ENCODE measurements around the gene FRMPD2.
"Not testable (repeated sequence)": the region's sequence is repeated elsewhere in the genome, so short reads cannot be mapped to it uniquely, and the experiment has no call there.

FRMPD2 gene

GRCh38 chr10:48251152-48251524, 23.4 kb downstream of the FRMPD2 start:
- no peak for DNase-seq (ENCODE audit: low read depth)

DNA sequence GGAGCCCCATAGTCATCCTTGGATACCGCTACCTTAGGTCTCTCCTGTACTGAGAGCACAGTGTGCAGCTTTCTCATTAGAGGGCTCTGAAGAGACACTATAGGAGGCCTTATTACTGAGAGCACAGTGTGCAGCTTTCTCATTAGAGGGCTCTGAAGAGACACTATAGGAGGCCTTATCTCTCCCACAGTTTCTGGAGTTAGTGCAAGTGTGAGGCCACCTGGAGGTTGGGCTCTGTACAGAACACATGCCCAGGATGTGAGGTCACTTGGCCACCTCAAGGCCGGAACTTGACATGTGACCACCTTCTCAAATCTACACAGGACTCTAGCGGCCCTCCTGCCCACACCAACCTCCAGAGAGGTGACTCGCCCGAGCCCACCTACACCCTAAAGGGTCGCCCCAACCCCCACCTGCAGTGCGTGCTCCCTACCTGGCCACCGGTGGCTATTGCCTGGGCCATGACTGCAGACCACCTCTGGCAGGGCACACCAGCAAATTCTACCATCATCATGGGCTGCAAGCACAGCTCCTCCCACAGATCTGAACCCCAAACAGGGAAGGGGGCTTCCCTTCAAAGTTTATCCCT, 24.6 kb downstream of the FRMPD2 start:
- DNase-seq (ENCODE audit: low read depth): no peak

GRCh38 chr10:48249004-48249762, 25.3 kb downstream of the FRMPD2 start:
- no peak for DNase-seq (ENCODE audit: low read depth)

- DNase-seq (ENCODE audit: low read depth): no peak
These were observed 26.0 kb downstream of the FRMPD2 start for GRCh38 chr10:48248462-48248861.

- DNase-seq (ENCODE audit: low read depth): no peak
These were observed 26.8 kb downstream of the FRMPD2 start for GRCh38 chr10:48247680-48248079.

GRCh38 chr10:48246501-48246900, 28.0 kb downstream of the FRMPD2 start:
- DNase-seq (ENCODE audit: low read depth): no peak

DNA sequence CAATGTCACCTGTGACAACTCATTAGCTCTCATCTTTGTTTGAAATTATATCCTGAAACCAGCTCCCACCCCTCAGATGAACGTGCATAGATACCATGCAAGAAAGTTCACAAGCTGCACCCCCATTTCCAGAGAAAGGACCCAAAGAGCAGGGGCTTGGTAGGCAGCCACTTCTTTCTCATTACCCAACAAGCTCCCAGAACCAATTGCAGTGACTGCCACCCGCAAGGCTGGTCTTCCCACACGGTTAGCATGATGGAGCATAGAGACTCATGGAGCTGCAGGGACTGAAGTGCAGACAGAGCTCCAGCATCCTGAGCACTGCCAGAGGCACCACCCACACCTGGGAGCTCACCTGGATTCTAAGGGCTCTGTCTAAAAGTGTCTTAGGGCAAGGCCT, 28.5 kb downstream of the FRMPD2 start:
- DNase-seq (ENCODE audit: low read depth): no peak

- DNase-seq (ENCODE audit: low read depth): not testable (repeated sequence)
These were observed 30.6 kb downstream of the FRMPD2 start for GRCh38 chr10:48243921-48244320.

DNA sequence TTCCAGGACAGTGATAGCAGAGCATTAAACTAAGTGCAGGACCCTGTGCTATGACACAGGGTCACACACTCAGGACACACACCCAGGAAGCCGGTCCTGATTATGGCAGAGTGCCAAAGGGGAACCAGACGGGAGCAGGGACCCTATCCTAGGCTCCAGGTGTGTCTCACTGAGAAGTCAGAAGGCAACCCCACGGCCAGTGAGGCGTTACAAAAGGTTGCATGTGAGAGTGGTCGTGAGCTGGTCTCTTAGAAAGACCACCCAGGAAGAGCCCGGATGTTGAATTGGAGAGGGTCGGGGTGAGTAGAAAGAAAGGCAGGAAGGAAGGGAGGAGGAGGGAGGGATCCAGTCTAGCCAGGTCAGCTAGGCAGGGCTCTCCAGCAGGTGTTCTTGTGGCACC, 31.0 kb downstream of the FRMPD2 start:
- DNase-seq (ENCODE audit: low read depth): no peak

DNA sequence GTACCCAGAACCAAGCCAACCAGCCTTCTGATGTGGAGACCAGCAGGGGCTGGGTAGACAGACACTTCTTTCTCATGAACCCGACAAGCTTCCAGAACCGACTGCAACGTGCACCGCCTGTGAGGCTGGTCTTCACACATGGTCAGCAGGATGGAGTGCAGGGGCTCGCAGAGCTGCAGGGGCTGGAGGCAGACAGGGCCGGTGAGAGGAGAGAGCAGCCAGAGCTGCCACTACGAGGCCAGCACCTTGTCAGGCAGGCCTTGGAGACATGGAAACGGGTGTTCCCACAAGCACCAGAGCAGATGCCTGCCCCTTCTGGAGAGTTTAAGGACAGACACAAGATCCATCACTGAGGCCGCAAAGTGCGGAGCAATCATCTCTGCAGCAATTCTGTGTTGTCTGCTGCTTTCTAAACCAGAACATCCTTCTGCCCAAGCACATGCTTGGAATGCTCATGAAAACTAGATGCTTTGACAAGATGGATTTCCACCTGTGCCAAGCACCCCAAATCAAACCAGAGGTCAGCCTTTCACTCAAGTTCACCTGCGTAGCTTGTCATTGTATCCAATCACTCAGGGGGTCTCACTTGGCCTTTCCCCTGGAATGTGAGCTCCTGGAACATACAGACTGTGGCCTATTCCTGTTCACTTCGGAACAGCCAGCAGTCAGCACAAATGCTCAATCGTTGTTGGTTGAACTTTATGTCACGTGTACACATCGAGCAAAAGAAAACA, 32.2 kb downstream of the FRMPD2 start:
- no peak for DNase-seq (ENCODE audit: low read depth)

- no peak for DNase-seq (ENCODE audit: low read depth)
These were observed 33.2 kb downstream of the FRMPD2 start for GRCh38 chr10:48241332-48241731.

- DNase-seq (ENCODE audit: low read depth): no peak
These were observed 34.3 kb downstream of the FRMPD2 start for GRCh38 chr10:48240196-48240595.

DNA sequence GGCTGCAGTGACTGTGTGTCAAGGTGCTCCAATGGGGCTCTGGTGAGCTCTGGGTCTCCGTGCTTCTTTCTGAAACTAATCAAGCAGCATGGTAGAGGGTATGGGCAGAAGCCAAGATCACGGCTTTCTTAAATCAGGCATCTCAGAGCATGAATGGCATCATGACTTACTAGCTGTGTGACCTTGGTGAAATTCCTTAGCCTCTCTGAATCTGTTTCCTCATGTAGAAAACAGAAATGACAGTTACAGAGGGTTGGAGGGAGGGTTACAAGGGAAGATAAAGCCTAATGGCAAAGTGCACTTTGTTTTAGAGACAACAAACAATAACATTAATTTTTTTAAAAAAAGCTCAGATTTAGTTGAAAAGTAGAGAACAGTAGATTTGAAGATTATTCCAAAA, 34.9 kb downstream of the FRMPD2 start:
- no peak for DNase-seq (ENCODE audit: low read depth)

- DNase-seq (ENCODE audit: low read depth): no peak
These were observed 35.5 kb downstream of the FRMPD2 start for GRCh38 chr10:48238826-48239520.

- DNase-seq (ENCODE audit: low read depth): no peak
These were observed 36.9 kb downstream of the FRMPD2 start for GRCh38 chr10:48237259-48238250.

- DNase-seq (ENCODE audit: low read depth): no peak
These were observed 38.3 kb downstream of the FRMPD2 start for GRCh38 chr10:48236199-48236621.

DNA sequence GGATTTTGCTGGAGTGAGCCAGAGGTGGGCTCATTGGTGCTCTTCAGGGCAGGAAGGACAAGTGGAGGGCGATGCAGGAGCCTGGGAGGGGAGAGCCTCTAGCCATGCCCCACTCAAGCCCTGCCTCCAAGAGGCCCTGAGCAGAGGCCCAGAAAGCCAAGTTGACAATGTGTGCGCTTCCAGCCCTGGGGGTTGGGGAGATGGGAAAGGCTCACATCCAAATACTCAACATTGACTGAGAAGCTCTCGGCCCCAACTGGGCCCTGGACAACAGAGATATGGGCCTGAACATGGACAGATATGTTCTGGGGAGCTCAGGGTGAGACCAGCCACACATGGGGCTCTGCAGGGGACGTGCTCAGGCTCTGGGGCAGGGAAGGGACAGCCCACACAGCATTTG, 39.0 kb downstream of the FRMPD2 start:
- no peak for DNase-seq (ENCODE audit: low read depth)

DNA sequence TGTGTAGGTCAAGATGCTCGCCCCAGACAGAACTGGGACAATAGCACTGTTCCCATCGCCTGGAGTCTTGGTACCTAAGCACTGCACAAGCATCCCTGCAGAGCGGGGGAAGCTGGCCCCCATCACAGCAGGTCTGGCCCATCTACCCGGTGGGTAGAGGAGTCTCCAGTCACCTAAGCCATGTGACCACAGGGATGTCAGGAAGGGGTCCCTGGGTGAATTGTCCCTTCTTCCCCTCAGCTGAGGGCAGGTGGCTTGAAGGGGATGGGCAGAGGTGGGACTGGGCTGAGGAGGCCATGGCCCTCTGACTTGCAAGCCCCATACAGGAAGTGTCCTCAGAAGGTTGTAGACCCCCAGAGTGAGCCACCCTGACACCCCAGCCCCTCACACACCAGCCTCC, 39.7 kb downstream of the FRMPD2 start:
- DNase-seq (ENCODE audit: low read depth): no peak

DNA sequence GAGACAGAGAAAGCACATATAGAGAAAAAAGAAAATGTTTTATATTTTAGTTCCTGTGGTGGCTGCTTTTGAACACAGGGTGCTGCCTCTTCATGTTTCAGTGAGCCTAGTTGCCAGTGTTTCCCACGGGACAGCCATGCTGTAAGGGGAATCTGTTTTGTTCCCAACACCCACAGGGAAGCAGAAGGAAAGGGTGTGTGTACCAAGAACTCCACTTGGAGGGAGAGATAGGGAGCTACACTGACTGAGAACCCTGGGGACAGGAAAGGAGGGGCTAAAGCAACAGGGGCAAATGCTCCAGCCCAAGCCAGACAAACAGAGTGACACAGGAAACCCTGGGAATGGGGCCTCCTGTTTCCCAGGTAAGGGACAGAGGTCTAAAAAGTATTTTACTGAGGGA, 40.2 kb downstream of the FRMPD2 start:
- DNase-seq (ENCODE audit: low read depth): no peak

DNA sequence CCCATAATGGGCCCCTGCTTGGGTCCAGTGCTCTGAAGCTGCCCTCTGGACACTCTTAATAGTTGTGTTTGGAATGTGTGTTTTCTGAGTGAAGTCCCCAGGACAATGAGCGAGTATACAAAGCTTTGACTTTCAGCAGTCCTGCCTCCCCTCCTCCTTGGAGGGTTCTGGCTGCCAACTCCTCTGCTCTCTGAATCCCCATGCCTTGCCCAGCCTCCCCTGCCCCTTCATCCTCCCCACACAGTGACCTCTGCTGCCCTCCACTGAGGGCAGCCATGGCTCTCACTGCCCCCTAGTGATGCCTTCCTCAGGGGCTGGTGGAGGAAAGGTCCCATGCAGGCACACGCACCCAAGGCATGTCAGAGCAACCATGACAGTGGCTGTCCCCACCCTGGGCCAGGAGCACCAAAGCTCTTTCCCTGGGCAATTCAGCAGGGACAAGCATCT, 40.9 kb downstream of the FRMPD2 start:
- DNase-seq (ENCODE audit: low read depth): no peak

DNA sequence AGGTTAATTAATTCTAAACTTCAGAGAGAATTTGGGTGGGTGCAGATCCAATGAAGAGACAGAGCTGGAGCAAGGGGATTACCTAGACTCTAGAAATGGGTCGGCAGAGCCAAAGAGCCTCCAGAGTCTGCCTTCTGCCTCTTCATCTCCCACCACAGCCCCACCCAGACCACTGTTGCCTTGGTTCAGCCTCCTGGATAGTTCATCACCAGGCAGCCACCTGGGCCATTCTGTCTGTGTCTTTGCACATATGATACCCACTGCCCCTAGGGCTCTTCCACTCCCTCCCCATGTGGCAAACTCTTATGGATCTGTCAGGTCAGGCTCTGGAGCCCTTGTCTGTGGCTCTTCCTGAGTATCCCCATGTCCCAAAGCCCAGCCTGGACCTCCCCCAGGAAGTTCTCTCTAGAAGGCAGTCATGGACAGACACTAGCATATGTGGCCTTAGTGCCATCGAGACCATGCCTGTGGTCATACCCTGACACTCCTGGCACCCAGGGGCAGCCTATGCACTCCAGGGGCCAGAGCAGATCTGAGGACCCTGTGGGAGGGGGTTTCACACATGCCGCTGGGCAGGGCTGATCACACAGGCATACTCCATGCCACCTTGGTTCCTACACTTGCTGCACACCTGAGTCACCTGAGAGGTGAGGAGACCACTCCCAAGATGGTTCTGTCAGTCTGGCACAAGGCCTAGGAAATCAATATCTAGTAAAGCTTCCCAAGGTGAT, 41.6 kb downstream of the FRMPD2 start:
- DNase-seq (ENCODE audit: low read depth): no peak
